HFFc6 (cell line): ENCODE measurements around the gene KXD1. TPM values are rescaled to one million over a fixed set of nuclear protein-coding genes. Genes with fewer than 3 reads are reported as not detected.
A peak's percentile ranks its signal among the peaks of the same experiment; 100 is the strongest.

Experiments
- DNase-seq: peaks from one replicate; pipeline ENCODE4 v3.0.0-alpha.2; 2018
- H3K27ac Mint-ChIP-seq: 2 replicates; pipeline ENCODE4 v1.8.0; 2020; ENCODE audit warnings: mild to moderate bottlenecking, mixed read lengths
- H3K27me3 Mint-ChIP-seq: 2 replicates; pipeline ENCODE4 v1.8.0; 2021; ENCODE audit warnings: mild to moderate bottlenecking, moderate library complexity, mixed read lengths; ENCODE audit not compliant: insufficient read depth
- H3K36me3 Mint-ChIP-seq: 2 replicates; pipeline ENCODE4 v1.8.0; 2021; ENCODE audit warnings: low read depth, mixed read lengths
- H3K4me1 Mint-ChIP-seq: 2 replicates; pipeline ENCODE4 v1.8.0; 2020; ENCODE audit warnings: low read depth, mixed read lengths
- H3K4me3 Mint-ChIP-seq: 2 replicates; pipeline ENCODE4 v1.8.0; 2020; ENCODE audit warnings: mild to moderate bottlenecking, moderate library complexity, mixed read lengths
- H3K9me3 Mint-ChIP-seq: 2 replicates; pipeline ENCODE4 v1.8.0; 2020; ENCODE audit warnings: mild to moderate bottlenecking, mixed read lengths
- total RNA-seq, 6 experiments: library from RNA; stranded (reverse); fragmentation: NEBNext Ultra II Directional; extraction: Animal tissue kit (Norgen Biotek cat#: 25700); gene quantifications; 2 replicates in 1 of 6; 3 replicates in 5 of 6; pipeline ENCODE4 v1.2.3, GENCODE V29; 2021
- TF ChIP-seq, protein P1 (sequence below): fragments of 200-600 bp; sonication (generic); IDR thresholded peaks from 2 replicates; pipeline ENCODE4 v1.5.0; 2021; ENCODE audit warnings: antibody characterized with exemption, mild to moderate bottlenecking

The KXD1 gene
- total RNA-seq, 6 experiments from 2014 or later, result 109 to 123 (median 115) TPM

DNA sequence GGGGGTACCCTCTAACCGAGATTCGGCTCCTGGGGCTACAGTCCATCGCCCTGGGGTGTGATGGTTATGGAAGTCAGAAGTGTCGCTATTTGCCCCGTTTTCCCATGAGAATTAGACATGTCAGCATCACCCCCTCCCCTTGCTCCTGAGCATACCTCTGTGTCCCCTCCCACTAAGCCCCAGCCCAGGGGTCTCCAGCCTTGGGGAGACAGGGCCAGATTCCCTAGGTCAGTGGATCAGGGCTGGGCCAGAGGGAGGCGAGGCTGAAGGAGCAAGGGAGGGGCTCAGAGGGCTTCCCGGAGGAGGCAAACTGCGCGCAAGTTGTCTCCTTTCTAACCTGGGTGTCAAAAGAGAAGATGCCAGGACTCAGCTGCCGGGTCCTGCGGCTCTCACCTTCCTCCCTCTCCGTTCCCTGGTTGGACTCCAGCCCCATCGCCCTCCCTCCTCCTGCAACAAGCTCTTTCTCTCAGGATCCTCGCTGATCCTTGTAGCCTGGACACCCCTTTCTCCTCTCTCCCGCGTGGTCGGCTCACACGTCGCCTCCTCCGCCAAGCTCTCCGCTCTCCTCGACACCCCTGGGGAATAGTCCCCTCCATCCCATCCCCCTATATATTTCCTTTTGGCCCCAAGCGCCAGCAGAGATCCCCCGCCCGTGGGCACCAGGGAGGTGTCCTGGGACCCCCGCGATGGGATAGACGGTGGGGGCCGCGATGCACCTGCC, 54.5 kb downstream of the KXD1 start:
- peak overlapping the region; percentile 71 for H3K4me3 Mint-ChIP-seq
- no peak for DNase-seq

DNA sequence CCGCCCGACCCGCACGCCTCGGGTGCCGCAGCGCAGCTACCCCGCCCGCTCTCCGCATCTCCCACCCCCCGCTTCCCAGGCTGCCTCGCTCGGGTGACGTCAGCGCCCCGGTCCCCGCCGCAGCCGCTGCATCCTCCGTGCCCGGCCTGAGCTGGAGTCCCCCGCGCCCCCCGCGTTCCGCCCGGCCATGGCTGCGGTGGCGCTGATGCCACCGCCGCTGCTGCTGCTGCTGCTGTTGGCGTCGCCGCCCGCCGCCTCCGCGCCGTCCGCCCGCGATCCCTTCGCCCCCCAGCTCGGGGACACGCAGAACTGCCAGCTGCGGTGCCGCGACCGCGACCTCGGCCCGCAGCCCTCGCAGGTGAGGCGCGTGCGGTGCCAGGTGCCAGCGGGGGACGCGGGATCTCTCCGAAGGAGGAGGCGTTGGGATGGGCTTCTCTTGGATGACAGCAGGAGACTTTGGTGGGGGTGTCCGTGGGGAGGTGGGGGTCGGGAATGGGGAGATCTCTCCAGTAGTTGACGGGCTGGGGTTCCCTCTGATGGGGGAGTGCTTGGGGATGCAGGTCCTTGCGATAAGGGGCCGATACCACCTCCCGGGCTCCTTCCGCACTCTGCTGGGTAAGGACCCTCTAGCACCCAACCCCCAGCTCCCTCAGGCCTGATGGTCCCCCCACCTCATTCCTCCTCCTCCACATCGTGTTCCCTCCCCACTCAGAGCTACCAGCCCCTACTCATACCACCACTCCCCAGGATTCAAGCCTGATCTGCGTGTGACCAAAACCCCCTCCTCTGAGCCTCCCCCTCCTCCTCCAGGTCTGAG, 55.3 kb downstream of the KXD1 start, which contains the start of gene TMEM59L:
TSS of gene TMEM59L (plus strand) at position 99 of the 817 bp plus-strand sequence. CDS start at position 188, 89 bp downstream.
- Mint-ChIP-seq H3K4me3 (peak within 1 kb of the TSS; percentile 71), H3K9me3 (peaks cover 8% of the 10 kb centered on the region), H3K36me3 (peaks cover 7% of the 10 kb centered on the region), H3K4me1 (peaks cover 4% of the 10 kb centered on the region; the same call in 1 of the 2 replicates), H3K27me3 (peaks cover 62% of the 10 kb centered on the region), H3K27ac (no peak within 1 kb of the TSS)
- TF ChIP-seq, protein P1, sequence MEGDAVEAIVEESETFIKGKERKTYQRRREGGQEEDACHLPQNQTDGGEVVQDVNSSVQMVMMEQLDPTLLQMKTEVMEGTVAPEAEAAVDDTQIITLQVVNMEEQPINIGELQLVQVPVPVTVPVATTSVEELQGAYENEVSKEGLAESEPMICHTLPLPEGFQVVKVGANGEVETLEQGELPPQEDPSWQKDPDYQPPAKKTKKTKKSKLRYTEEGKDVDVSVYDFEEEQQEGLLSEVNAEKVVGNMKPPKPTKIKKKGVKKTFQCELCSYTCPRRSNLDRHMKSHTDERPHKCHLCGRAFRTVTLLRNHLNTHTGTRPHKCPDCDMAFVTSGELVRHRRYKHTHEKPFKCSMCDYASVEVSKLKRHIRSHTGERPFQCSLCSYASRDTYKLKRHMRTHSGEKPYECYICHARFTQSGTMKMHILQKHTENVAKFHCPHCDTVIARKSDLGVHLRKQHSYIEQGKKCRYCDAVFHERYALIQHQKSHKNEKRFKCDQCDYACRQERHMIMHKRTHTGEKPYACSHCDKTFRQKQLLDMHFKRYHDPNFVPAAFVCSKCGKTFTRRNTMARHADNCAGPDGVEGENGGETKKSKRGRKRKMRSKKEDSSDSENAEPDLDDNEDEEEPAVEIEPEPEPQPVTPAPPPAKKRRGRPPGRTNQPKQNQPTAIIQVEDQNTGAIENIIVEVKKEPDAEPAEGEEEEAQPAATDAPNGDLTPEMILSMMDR, result no peak
- DNase-seq, result no peak

More for the DNA sequence above, 54.5 kb downstream of the KXD1 start:
- Mint-ChIP-seq H3K9me3 (peaks cover under 1% of the 10 kb centered on the region), H3K4me1 (peaks cover 4% of the 10 kb centered on the region; the same call in 1 of the 2 replicates), H3K27me3 (peaks cover 64% of the 10 kb centered on the region), H3K27ac (no peak overlapping the region), H3K36me3 (no peaks in the 10 kb centered on the region)
- TF ChIP-seq, protein P1, result no peak

DNA sequence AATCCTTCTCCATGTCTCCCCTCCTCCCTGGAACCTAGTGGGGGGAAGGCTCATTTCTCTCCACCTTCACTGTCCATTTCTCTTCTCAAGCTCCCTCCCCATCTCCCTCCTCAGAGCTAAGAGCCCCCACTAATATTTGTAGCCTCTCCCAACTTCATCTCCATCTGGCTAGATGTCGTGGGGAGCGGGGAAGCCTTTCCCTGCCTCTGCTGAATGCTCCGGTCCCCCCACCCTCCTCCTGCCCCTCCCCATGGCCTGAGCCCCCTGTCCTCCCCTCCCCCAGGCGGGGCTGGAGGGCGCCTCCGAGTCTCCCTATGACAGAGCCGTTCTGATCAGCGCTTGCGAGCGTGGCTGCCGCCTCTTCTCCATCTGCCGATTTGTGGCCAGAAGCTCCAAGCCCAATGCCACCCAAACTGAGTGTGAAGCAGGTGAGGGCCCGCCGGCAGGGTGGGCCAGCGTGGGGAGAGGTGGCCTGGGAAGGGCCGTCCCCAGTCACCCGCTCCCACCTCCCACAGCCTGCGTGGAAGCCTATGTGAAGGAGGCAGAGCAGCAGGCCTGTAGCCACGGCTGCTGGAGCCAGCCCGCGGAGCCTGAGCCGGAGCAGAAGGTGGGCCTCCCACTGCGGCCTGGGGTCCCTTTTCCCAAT, 56.0 kb downstream of the KXD1 start:
- TF ChIP-seq, protein P1, result no peak
- no peak for DNase-seq
- Mint-ChIP-seq H3K27ac (no peak overlapping the region), H3K36me3 (peaks cover 7% of the 10 kb centered on the region), H3K27me3 (peaks cover 54% of the 10 kb centered on the region), H3K4me3 (peak overlapping the region; percentile 28; the same call in 1 of the 2 replicates), H3K9me3 (peaks cover 9% of the 10 kb centered on the region), H3K4me1 (peaks cover 4% of the 10 kb centered on the region; the same call in 1 of the 2 replicates)

DNA sequence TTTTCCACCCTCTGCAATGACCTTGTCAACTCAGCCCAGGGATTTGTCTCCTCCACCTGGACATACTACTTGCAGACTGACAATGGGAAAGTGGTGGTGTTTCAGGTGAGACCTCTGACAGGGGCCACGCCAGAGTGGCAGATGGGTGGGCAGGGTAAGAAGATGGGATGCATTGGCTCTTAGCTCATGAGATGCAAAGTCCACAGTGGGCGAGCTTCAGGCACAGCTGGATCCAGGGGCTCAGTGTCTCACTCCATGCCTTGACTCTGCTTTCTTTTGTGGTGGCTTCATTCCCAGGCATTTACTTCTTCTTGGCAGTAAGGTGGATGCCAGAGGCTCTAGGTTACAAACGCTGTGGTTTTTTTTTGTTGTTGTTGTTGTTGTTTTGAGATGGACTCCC, 58.4 kb downstream of the KXD1 start:
- peaks cover 9% of the 10 kb centered on the region for H3K9me3 Mint-ChIP-seq
- peaks cover 48% of the 10 kb centered on the region for H3K27me3 Mint-ChIP-seq
- DNase-seq, result no peak
- H3K4me3 Mint-ChIP-seq, result no peak overlapping the region
- H3K4me1 Mint-ChIP-seq, result peaks cover 3% of the 10 kb centered on the region; the same call in 1 of the 2 replicates
- TF ChIP-seq, protein P1, result no peak
- peaks cover 7% of the 10 kb centered on the region for H3K36me3 Mint-ChIP-seq
- no peak overlapping the region for H3K27ac Mint-ChIP-seq

DNA sequence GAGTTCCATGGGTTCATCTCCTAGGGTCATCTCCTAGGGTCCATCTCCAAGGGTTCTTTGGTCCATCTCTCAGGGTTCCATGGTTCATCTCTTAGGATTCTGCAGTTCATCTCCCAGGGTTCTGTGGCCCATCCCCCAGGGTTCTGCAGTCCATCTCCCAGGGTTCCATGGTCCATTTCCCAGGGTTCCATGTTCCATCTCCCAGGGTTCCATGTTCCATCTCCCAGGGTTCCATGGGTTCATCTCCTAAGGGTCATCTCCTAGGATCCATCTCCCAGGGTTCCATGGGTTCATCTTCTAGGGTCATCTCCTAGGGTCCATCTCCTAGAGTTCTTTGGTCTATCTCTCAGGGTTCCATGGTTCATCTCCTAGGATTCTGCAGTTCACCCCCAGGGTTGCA, 59.9 kb downstream of the KXD1 start:
- Mint-ChIP-seq H3K27ac (no peak overlapping the region), H3K4me1 (no peaks in the 10 kb centered on the region), H3K9me3 (peaks cover 9% of the 10 kb centered on the region), H3K27me3 (peaks cover 40% of the 10 kb centered on the region), H3K4me3 (no peak overlapping the region), H3K36me3 (peaks cover 7% of the 10 kb centered on the region)
- DNase-seq, result no peak
- TF ChIP-seq, protein P1, result no peak
